Tibial nerve (tissue), 4 donors: ENCODE results near the gene KDM2B. TPM values are rescaled to one million over a fixed set of nuclear protein-coding genes. Genes with fewer than 3 reads are reported as not detected.
A peak's percentile ranks its signal among the peaks of the same experiment; 100 is the strongest.

Experiments
- DNase-seq, 2 donors: peaks; one replicate each; pipeline ENCODE4 v3.0.0-alpha.2; 2019; ENCODE audit warnings: low spot score in 2 of 2
- H3K27ac ChIP-seq, 4 donors: fragments of 200-600 bp; sonication (generic) in 3 of 4; one replicate each; pipeline ENCODE4 v1.5.1; 2017 to 2019; ENCODE audit warnings: mild to moderate bottlenecking in 1 of 4
- H3K27me3 ChIP-seq, 2 donors: fragments of 200-600 bp; sonication (generic) in 1 of 2; one replicate each; pipeline versions ENCODE4 v1.5.1 to v1.6.0; 2017 to 2019
- H3K36me3 ChIP-seq, 3 donors: fragments of 200-600 bp; sonication (generic); one replicate each; pipeline ENCODE4 v1.5.1; 2018 to 2019
- H3K4me1 ChIP-seq, 4 donors: fragments of 200-600 bp; sonication (generic) in 3 of 4; one replicate each; pipeline ENCODE4 v1.5.1; 2017 to 2019
- H3K4me3 ChIP-seq, 4 donors: fragments of 200-600 bp; sonication (generic) in 3 of 4; one replicate each; pipeline ENCODE4 v1.5.1; 2017 to 2019; ENCODE audit warnings: mild to moderate bottlenecking in 1 of 4, moderate library complexity in 1 of 4
- H3K9me3 ChIP-seq, 4 donors: fragments of 200-600 bp; sonication (generic) in 3 of 4; one replicate each; pipeline ENCODE4 v1.5.1; 2017 to 2019
- EP300 ChIP-seq, 2 donors: sonication (generic); formaldehyde crosslinking; IDR thresholded peaks; one replicate each; pipeline ENCODE4 v1.6.1; 2017; ENCODE audit warnings: antibody characterized with exemption in 2 of 2, mild to moderate bottlenecking in 1 of 2
- POLR2A ChIP-seq, 2 donors: fragments of 450-650 bp; IDR thresholded peaks; one replicate each; pipeline ENCODE4 v1.6.1; 2017; ENCODE audit warnings: antibody characterized with exemption in 2 of 2, mild to moderate bottlenecking in 2 of 2, moderate library complexity in 2 of 2
- WGBS, 2 donors: methylation state at CpG; one replicate each; pipeline ENCODE4 v1.1.5; 2018; 5-methylcytosine and 5-hydroxymethylcytosine counted together
- total RNA-seq, 4 donors: library from RNA; depleted of rRNA; stranded (reverse); fragments of >200 nt; gene quantifications; one replicate each; pipeline ENCODE4 v1.1.0, GENCODE V29; 2016
- TF ChIP-seq, protein P1 (sequence below), 5 experiments: fragments of 200-600 bp in 3 of 5; fragments of 450-650 bp in 2 of 5; sonication (generic) in 3 of 5; IDR thresholded peaks; one replicate each; pipeline ENCODE4 v1.5.1; 2016 to 2019; ENCODE audit warnings: antibody characterized with exemption in 5 of 5, mild to moderate bottlenecking in 3 of 5, moderate library complexity in 2 of 5

Gene KDM2B
- total RNA-seq, 4 donors from 2014 or later: 15.5 to 32.2 (median 20.8) TPM

GRCh38 chr12:121399391-121400331 lies 181.2 kb downstream of the KDM2B start, which contains the start of gene RNF34:
Gene RNF34 (plus strand): TSS chr12:121400118. CDS start chr12:121400213, 95 bp downstream.
- H3K36me3 ChIP-seq: peaks cover 0 to 6% (median 0%) of the 10 kb centered on the region in 3 donors
- WGBS, 2 donors: 1% methylated on average over 31 to 47 of the region's 77 CpGs
- peak; percentile 96 to 97 for DNase-seq
- H3K4me1 ChIP-seq: peaks cover 0 to 37% (median 9%) of the 10 kb centered on the region in 4 donors
- TF ChIP-seq EP300 (IDR thresholded peaks at IDR 0.05): peak; percentile 78 to 98
- TF ChIP-seq POLR2A (IDR thresholded peaks at IDR 0.05): peak; percentile 78 to 96
- TF ChIP-seq, protein P1, sequence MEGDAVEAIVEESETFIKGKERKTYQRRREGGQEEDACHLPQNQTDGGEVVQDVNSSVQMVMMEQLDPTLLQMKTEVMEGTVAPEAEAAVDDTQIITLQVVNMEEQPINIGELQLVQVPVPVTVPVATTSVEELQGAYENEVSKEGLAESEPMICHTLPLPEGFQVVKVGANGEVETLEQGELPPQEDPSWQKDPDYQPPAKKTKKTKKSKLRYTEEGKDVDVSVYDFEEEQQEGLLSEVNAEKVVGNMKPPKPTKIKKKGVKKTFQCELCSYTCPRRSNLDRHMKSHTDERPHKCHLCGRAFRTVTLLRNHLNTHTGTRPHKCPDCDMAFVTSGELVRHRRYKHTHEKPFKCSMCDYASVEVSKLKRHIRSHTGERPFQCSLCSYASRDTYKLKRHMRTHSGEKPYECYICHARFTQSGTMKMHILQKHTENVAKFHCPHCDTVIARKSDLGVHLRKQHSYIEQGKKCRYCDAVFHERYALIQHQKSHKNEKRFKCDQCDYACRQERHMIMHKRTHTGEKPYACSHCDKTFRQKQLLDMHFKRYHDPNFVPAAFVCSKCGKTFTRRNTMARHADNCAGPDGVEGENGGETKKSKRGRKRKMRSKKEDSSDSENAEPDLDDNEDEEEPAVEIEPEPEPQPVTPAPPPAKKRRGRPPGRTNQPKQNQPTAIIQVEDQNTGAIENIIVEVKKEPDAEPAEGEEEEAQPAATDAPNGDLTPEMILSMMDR (IDR thresholded peaks at IDR 0.05): peak in 2 of 5 experiments; percentile 11 to 38
- H3K27me3 ChIP-seq: no peaks in the 10 kb centered on the region
- H3K9me3 ChIP-seq: no peaks in the 10 kb centered on the region
- H3K27ac ChIP-seq: peak within 1 kb of the TSS; percentile 68 to 96 (median 92)
- peak within 1 kb of the TSS; percentile 71 to 95 (median 92) for H3K4me3 ChIP-seq

DNA sequence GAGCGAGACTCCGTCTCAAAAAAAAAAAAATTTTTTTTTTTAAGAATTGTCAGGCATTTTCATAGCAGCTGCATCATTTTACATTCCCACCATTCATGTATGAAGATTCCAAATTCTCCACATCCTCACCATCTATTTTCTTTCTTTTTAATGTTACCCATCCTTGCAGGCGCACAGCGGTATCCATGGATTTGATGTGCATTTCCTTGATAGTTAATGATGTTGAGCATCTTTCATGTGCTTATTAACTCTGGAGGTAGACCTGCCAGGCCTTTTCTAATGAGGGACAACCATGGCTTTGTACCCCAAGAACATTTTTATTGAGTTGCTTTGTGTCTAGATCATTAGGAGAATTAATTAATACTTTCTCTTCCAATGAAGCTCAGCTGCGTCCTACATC lies 182.5 kb downstream of the KDM2B start:
- TF ChIP-seq POLR2A (IDR thresholded peaks at IDR 0.05): no peak
- no peak for TF ChIP-seq EP300 (IDR thresholded peaks at IDR 0.05)
- TF ChIP-seq, protein P1 (IDR thresholded peaks at IDR 0.05): no peak
- DNase-seq: no peak

DNA sequence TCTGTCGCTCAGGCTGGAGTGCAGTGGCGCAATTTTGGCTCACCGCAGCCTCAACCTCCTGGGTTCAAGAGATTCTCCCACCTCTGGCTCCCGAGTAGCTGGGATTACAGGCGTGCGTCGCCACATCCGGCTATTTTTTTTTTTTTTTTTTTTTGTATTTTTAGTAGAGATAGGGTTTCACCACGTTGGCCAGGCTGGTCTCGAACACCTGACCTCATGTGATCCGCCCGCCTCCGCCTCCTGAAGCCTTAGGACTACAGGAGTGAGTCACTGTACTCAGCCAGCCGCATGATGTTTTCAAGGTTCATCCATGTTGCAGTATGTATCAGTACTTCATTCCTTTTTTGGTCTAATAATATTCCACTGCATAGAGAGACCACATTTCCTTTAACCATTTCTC lies 183.3 kb downstream of the KDM2B start:
- no peaks in the 10 kb centered on the region for H3K27me3 ChIP-seq
- H3K4me1 ChIP-seq: peaks cover 0 to 31% (median 9%) of the 10 kb centered on the region in 4 donors
- no peaks in the 10 kb centered on the region for H3K36me3 ChIP-seq
- H3K9me3 ChIP-seq: no peaks in the 10 kb centered on the region
- no peak overlapping the region for H3K4me3 ChIP-seq
- WGBS, 2 donors: 97% methylated on average over 14 of the region's 14 CpGs
- TF ChIP-seq EP300 (IDR thresholded peaks at IDR 0.05) (no peak), POLR2A (IDR thresholded peaks at IDR 0.05) (no peak)
- TF ChIP-seq, protein P1 (IDR thresholded peaks at IDR 0.05): no peak
- no peak for DNase-seq
- no peak overlapping the region for H3K27ac ChIP-seq

More for the DNA sequence above, 182.5 kb downstream of the KDM2B start:
- H3K27ac ChIP-seq: no peak overlapping the region
- WGBS, 2 donors: 93 to 94% methylated on average over 5 of the region's 5 CpGs
- no peaks in the 10 kb centered on the region for H3K9me3 ChIP-seq
- H3K36me3 ChIP-seq: peaks cover 0 to 5% (median 0%) of the 10 kb centered on the region in 3 donors
- H3K27me3 ChIP-seq: no peaks in the 10 kb centered on the region
- no peak overlapping the region for H3K4me3 ChIP-seq
- H3K4me1 ChIP-seq: peaks cover 0 to 37% (median 9%) of the 10 kb centered on the region in 4 donors

GRCh38 chr12:121392325-121392716 lies 188.5 kb downstream of the KDM2B start:
- Histone ChIP-seq H3K36me3 (no peaks in the 10 kb centered on the region), H3K9me3 (no peaks in the 10 kb centered on the region), H3K27ac (no peak overlapping the region), H3K4me1 (peaks cover 0 to 6% (median 2%) of the 10 kb centered on the region in 4 donors), H3K27me3 (no peaks in the 10 kb centered on the region), H3K4me3 (no peak overlapping the region)
- no peak for TF ChIP-seq EP300 (IDR thresholded peaks at IDR 0.05)
- no peak for TF ChIP-seq POLR2A (IDR thresholded peaks at IDR 0.05)
- TF ChIP-seq, protein P1 (IDR thresholded peaks at IDR 0.05): no peak
- DNase-seq: no peak
- 74 to 86% methylated on average over 3 of the region's 3 CpGs for WGBS, 2 donors
